ENCODE data around the gene ATOX1.
"Not testable (repeated sequence)": the region's sequence is repeated elsewhere in the genome, so short reads cannot be mapped to it uniquely, and the experiment has no call there.

ATOX1 gene

DNA sequence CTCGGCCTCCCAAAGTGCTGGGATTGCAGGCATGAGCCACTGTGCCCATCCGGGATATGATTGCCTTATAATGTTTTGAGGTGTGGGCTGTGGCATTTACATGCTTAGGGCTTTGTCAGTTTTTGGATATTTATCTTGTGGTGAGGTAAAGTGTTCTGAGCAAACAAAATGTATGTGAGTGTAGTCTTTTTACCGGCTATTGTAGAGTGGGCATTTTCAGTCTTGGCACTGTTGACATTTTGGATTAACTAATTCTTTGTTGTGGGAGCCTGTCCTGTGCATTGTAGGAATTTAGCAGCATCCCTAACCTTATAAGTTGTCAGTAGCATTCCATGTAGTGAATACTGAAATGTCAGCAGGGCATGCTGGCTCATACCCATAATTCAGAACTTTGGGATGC, 34.9 kb upstream of the ATOX1 start:
- TF ChIP-seq, protein P1, sequence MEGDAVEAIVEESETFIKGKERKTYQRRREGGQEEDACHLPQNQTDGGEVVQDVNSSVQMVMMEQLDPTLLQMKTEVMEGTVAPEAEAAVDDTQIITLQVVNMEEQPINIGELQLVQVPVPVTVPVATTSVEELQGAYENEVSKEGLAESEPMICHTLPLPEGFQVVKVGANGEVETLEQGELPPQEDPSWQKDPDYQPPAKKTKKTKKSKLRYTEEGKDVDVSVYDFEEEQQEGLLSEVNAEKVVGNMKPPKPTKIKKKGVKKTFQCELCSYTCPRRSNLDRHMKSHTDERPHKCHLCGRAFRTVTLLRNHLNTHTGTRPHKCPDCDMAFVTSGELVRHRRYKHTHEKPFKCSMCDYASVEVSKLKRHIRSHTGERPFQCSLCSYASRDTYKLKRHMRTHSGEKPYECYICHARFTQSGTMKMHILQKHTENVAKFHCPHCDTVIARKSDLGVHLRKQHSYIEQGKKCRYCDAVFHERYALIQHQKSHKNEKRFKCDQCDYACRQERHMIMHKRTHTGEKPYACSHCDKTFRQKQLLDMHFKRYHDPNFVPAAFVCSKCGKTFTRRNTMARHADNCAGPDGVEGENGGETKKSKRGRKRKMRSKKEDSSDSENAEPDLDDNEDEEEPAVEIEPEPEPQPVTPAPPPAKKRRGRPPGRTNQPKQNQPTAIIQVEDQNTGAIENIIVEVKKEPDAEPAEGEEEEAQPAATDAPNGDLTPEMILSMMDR (IDR thresholded peaks at IDR 0.05; ENCODE audit: low read depth, low read length, missing control alignments), result no peak
- DNase-seq (ENCODE audit: low read depth), result no peak
- no peak overlapping the region for H3K4me3 ChIP-seq (ENCODE audit: low read depth, low read length)

DNA sequence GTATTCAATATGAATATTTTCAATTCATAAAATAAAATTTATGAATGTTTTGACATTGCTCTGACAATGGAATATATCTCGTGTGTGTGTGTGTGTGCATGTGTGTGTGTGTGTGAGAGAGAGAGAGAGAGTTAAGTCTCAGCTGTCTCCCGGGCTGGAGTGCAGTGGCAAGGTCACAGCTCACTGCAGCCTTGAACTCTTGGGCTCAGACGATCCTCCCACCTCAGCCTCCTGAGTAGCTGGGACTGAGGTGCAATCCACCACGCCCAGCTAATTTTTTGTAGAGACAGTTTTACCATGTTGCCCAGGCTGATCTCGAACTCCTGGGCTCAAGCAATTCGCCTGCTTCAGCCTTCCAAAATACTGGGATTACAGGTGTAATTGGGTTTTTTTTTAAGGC, 29.4 kb upstream of the ATOX1 start:
- H3K4me3 ChIP-seq (ENCODE audit: low read depth, low read length), result no peak overlapping the region
- TF ChIP-seq, protein P1 (IDR thresholded peaks at IDR 0.05; ENCODE audit: low read depth, low read length, missing control alignments), result no peak
- DNase-seq (ENCODE audit: low read depth), result no peak

DNA sequence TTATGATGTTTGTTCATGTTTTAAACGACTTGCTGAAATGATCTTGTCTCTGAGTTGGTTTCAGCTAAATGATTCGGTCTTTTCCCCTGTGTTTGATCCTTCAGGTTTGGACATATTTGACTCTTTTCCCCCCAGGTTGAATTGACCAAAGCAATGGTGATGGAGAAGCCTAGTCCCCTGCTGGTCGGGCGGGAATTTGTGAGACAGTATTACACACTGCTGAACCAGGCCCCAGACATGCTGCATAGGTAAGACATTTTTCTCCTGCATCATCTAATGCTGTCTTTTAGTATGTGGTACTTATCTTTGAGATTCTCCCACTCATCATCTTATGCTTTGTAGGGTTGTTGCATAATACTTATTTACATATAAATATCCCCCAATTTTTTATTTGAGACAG, 28.0 kb upstream of the ATOX1 start:
- no peak overlapping the region for H3K4me3 ChIP-seq (ENCODE audit: low read depth, low read length)
- TF ChIP-seq, protein P1 (IDR thresholded peaks at IDR 0.05; ENCODE audit: low read depth, low read length, missing control alignments), result peak; percentile 8
- no peak for DNase-seq (ENCODE audit: low read depth)

DNA sequence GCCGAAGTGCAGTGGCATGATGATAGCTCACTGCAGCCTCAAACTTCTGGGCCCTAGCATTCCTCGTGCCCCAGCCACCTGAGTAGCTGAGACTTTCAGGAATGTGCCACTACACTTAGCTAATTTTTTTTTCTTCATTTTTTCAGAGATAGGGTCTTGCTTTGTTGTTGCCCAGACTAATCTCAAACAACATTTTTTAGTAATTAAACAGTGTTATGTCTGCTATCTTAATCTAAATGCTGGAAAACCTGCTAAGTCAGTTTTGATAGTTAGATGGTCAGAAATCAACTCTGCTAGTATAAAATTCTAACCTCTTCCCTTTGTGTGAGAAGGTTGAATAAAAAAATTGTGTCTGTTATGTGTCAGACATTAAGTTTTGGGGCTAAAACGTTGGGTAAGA, 25.7 kb upstream of the ATOX1 start:
- TF ChIP-seq, protein P1 (IDR thresholded peaks at IDR 0.05; ENCODE audit: low read depth, low read length, missing control alignments), result no peak
- DNase-seq (ENCODE audit: low read depth), result no peak
- no peak overlapping the region for H3K4me3 ChIP-seq (ENCODE audit: low read depth, low read length)

DNA sequence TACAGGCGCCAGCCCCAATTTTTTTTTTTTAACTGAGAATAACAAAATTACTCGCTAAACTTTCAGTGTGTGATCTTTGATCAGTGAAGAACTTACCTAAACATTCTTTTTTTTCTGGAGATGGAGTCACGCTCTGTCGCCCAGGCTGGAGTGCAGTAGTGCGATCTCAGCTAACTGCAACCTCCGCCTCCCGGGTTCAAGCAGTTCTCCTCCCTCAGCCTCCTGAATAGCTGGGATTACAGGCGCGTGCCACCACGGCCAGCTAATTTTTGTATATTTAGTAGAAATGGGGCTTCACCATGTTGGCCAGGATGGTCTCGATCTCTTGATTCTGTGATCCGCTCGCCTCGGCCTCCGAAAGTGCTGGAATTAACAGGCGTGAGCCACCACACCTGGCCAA, 25.2 kb upstream of the ATOX1 start:
- H3K4me3 ChIP-seq (ENCODE audit: low read depth, low read length); DNase-seq (ENCODE audit: low read depth): not testable (repeated sequence)

GRCh38 chr5:151781201-151781600, 22.8 kb upstream of the ATOX1 start:
- no peak for DNase-seq (ENCODE audit: low read depth)
- TF ChIP-seq, protein P1 (IDR thresholded peaks at IDR 0.05; ENCODE audit: low read depth, low read length, missing control alignments), result no peak
- H3K4me3 ChIP-seq (ENCODE audit: low read depth, low read length), result no peak overlapping the region

DNA sequence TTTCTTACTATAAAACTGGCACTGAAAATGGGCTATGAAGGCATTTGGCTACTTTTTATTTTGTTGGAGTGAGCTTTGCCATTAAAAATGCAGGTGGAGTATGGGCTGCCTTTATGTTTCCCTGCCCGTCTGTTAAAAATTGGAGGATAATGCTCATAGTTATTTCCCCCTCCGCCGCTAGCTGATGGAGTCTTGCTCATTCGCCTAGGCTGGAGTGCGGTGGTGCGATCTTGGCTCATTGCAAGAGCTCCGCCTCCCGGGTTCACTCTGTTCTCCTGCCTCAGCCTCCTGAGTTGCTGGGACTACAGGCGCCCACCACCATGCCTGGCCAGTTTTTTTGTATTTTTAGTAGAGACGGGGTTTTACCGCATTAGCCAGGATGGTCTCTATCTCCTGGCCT, 21.9 kb upstream of the ATOX1 start:
- H3K4me3 ChIP-seq (ENCODE audit: low read depth, low read length), result no peak overlapping the region
- TF ChIP-seq, protein P1 (IDR thresholded peaks at IDR 0.05; ENCODE audit: low read depth, low read length, missing control alignments), result no peak
- no peak for DNase-seq (ENCODE audit: low read depth)

Measured in GM12864 (cell line).